ENCODE data around the gene NFIA. TPM values are rescaled to one million over a fixed set of nuclear protein-coding genes. Genes with fewer than 3 reads are reported as not detected.

NFIA gene
- total and polyA plus RNA-seq, 2 of the 13 experiments (the other 11 are each of a cell fraction or from before 2014, with no cell fraction given): 14.7 to 28.5 TPM

- no peak for TF ChIP-seq ZSCAN29 (CRISPR knock-in tag; conservative IDR thresholded peaks at IDR 0.05)
- no peak for TF ChIP-seq MBNL3 (CRISPR knock-in tag; conservative IDR thresholded peaks at IDR 0.05)
- no peak for TF ChIP-seq CCAR2 (optimal IDR thresholded peaks at IDR 0.05; ENCODE audit: low read depth, low read length)
- no peak for TF ChIP-seq IKZF1 (IDR thresholded peaks at IDR 0.05)
- TF ChIP-seq, protein P1, sequence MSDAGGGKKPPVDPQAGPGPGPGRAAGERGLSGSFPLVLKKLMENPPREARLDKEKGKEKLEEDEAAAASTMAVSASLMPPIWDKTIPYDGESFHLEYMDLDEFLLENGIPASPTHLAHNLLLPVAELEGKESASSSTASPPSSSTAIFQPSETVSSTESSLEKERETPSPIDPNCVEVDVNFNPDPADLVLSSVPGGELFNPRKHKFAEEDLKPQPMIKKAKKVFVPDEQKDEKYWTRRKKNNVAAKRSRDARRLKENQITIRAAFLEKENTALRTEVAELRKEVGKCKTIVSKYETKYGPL (CRISPR knock-in tag; IDR thresholded peaks at IDR 0.05): no peak
- TF ChIP-seq ZNF570 (CRISPR knock-in tag; IDR thresholded peaks at IDR 0.05; ENCODE audit: borderline replicate concordance): no peak
- TF ChIP-seq ZNF10 (CRISPR knock-in tag; IDR thresholded peaks at IDR 0.05; ENCODE audit: borderline replicate concordance, low read depth): no peak
- TF ChIP-seq, protein P2, sequence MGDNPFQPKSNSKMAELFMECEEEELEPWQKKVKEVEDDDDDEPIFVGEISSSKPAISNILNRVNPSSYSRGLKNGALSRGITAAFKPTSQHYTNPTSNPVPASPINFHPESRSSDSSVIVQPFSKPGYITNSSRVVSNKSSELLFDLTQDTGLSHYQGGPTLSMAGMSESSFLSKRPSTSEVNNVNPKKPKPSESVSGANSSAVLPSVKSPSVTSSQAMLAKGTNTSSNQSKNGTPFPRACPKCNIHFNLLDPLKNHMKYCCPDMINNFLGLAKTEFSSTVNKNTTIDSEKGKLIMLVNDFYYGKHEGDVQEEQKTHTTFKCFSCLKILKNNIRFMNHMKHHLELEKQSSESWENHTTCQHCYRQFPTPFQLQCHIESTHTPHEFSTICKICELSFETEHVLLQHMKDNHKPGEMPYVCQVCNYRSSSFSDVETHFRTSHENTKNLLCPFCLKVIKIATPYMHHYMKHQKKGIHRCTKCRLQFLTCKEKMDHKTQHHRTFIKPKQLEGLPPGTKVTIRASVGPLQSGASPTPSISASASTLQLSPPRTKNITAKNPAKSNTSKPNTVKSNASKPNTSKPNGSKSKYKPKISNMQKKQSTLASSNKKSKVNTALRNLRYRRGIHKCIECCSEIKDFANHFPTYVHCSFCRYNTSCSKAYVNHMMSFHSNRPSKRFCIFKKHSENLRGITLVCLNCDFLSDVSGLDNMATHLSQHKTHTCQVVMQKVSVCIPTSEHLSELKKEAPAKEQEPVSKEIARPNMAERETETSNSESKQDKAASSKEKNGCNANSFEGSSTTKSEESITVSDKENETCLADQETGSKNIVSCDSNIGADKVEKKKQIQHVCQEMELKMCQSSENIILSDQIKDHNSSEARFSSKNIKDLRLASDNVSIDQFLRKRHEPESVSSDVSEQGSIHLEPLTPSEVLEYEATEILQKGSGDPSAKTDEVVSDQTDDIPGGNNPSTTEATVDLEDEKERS (CRISPR knock-in tag; IDR thresholded peaks at IDR 0.05): no peak
- TF ChIP-seq ZNF3 (CRISPR knock-in tag; IDR thresholded peaks at IDR 0.05): no peak
- no peak for TF ChIP-seq SIN3A (IDR thresholded peaks at IDR 0.05; ENCODE audit: borderline replicate concordance, low read depth, low read length)
- no peak for TF ChIP-seq MXD4 (CRISPR knock-in tag; IDR thresholded peaks at IDR 0.05)
- TF ChIP-seq STAT5B (CRISPR knock-in tag; IDR thresholded peaks at IDR 0.05): no peak
- TF ChIP-seq, protein P3, sequence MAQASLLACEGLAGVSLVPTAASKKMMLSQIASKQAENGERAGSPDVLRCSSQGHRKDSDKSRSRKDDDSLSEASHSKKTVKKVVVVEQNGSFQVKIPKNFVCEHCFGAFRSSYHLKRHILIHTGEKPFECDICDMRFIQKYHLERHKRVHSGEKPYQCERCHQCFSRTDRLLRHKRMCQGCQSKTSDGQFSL (CRISPR knock-in tag; IDR thresholded peaks at IDR 0.05): no peak
- TF ChIP-seq DBP (CRISPR knock-in tag; IDR thresholded peaks at IDR 0.05; ENCODE audit: not compliant biosample characterization): no peak
- TF ChIP-seq ATF6 (CRISPR knock-in tag; conservative IDR thresholded peaks at IDR 0.05): no peak
- TF ChIP-seq CREM (IDR thresholded peaks at IDR 0.05): peak; percentile 72; the same call in 1 of the 2 replicates
- no peak for TF ChIP-seq CREM (CRISPR knock-in tag; IDR thresholded peaks at IDR 0.05)
- peak; percentile 82; the same call in 1 of the 2 replicates for TF ChIP-seq ATF2 (CRISPR knock-in tag; IDR thresholded peaks at IDR 0.05)
- TF ChIP-seq KLF9 (CRISPR knock-in tag; IDR thresholded peaks at IDR 0.05; ENCODE audit: low read depth): no peak
- no peak for TF ChIP-seq PCBP1 (IDR thresholded peaks at IDR 0.05; ENCODE audit: borderline replicate concordance, low read depth, low read length)
- TF ChIP-seq ARNT (IDR thresholded peaks at IDR 0.05): no peak
- TF ChIP-seq NCOR1 (IDR thresholded peaks at IDR 0.05; ENCODE audit: borderline replicate concordance, low read length): peak; percentile 74; the same call in 1 of the 2 replicates
- no peak for TF ChIP-seq ZNF510 (CRISPR knock-in tag; IDR thresholded peaks at IDR 0.05; ENCODE audit: low read depth)
- no peak for TF ChIP-seq ZNF605 (CRISPR knock-in tag; IDR thresholded peaks at IDR 0.05)
- no peak for TF ChIP-seq ZNF674 (CRISPR knock-in tag; IDR thresholded peaks at IDR 0.05; ENCODE audit: low read depth)
Measured at GRCh38 chr1:61338899-61339298, 256.5 kb downstream of the NFIA start (continued).
